Liver (tissue), 9 donors: ENCODE results near the gene FGF12. TPM values are rescaled to one million over a fixed set of nuclear protein-coding genes. Genes with fewer than 3 reads are reported as not detected.

Source experiments
- DNase-seq: peaks from one replicate; pipeline ENCODE4 v3.0.0-alpha.2; 2017; ENCODE audit warnings: low spot score
- H3K27ac ChIP-seq, 2 donors: one replicate each; pipeline ENCODE4 v1.7.0; 2013; ENCODE audit warnings: inconsistent platforms in 2 of 2, low read length in 2 of 2, control low read depth in 1 of 2, low read depth in 1 of 2, mild to moderate bottlenecking in 1 of 2
- H3K27me3 ChIP-seq, 4 donors: one replicate each; pipeline versions ENCODE4 v1.6.1 to v1.7.0; 2013; ENCODE audit warnings: low read length in 3 of 4, inconsistent platforms in 1 of 4, mild to moderate bottlenecking in 1 of 4, moderate library complexity in 1 of 4; ENCODE audit not compliant: control insufficient read depth in 4 of 4, insufficient read depth in 4 of 4
- H3K36me3 ChIP-seq, 4 donors: one replicate each; pipeline versions ENCODE4 v1.6.1 to v1.7.0; 2013; ENCODE audit warnings: low read length in 3 of 4, mild to moderate bottlenecking in 3 of 4, low read depth in 1 of 4, moderate library complexity in 1 of 4; ENCODE audit not compliant: control insufficient read depth in 4 of 4, insufficient read depth in 3 of 4
- H3K4me1 ChIP-seq, 4 donors: one replicate each; pipeline versions ENCODE4 v1.6.1 to v1.7.0; 2013; ENCODE audit warnings: low read length in 3 of 4, mild to moderate bottlenecking in 3 of 4, moderate library complexity in 1 of 4; ENCODE audit not compliant: control insufficient read depth in 4 of 4, insufficient read depth in 4 of 4
- H3K4me3 ChIP-seq, 3 donors: one replicate each; pipeline versions ENCODE4 v1.6.1 to v1.7.0; 2013; ENCODE audit warnings: low read length in 3 of 3, control low read depth in 1 of 3, low read depth in 1 of 3, mild to moderate bottlenecking in 1 of 3
- H3K9ac ChIP-seq, 2 donors: one replicate each; pipeline ENCODE4 v1.7.0; 2013; ENCODE audit warnings: low read length in 2 of 2, mild to moderate bottlenecking in 2 of 2, moderate library complexity in 2 of 2, control low read depth in 1 of 2, low read depth in 1 of 2
- H3K9me3 ChIP-seq, 4 donors: one replicate each; pipeline versions ENCODE4 v1.6.1 to v1.7.0; 2013; ENCODE audit warnings: low read length in 3 of 4; ENCODE audit not compliant: control insufficient read depth in 4 of 4
- ATF3 ChIP-seq: IDR thresholded peaks from 2 replicates; pipeline ENCODE4 v1.6.1; 2016; ENCODE audit warnings: antibody characterized with exemption
- CTCF ChIP-seq: fragments of 150-350 bp; IDR thresholded peaks from 2 replicates; pipeline ENCODE4 v1.5.1; 2017; ENCODE audit warnings: improper control_type of control experiment, low read depth, low read length; ENCODE audit not compliant: missing input control
- EGR1 ChIP-seq, 2 donors: IDR thresholded peaks; 2 replicates each; pipeline ENCODE4 v1.6.1; 2016 to 2018; ENCODE audit warnings: antibody characterized with exemption in 2 of 2, low read depth in 2 of 2
- FOXA1 ChIP-seq: IDR thresholded peaks from 2 replicates; pipeline ENCODE4 v1.6.1; 2016; ENCODE audit warnings: antibody characterized with exemption
- FOXA2 ChIP-seq: IDR thresholded peaks from 2 replicates; pipeline ENCODE4 v1.6.1; 2016; ENCODE audit warnings: antibody characterized with exemption
- GABPA ChIP-seq, 2 donors: IDR thresholded peaks in 1 of 2; conservative IDR thresholded peaks in 1 of 2; 2 replicates each; pipeline ENCODE4 v1.6.1; 2016; ENCODE audit warnings: antibody characterized with exemption in 2 of 2, mild to moderate bottlenecking in 1 of 2, moderate library complexity in 1 of 2
- HNF4A ChIP-seq, 2 donors: conservative IDR thresholded peaks; 2 replicates each; pipeline ENCODE4 v1.6.1; 2016; ENCODE audit warnings: antibody characterized with exemption in 2 of 2, mild to moderate bottlenecking in 2 of 2
- HNF4G ChIP-seq: IDR thresholded peaks from 2 replicates; pipeline ENCODE4 v1.6.1; 2016; ENCODE audit warnings: antibody characterized with exemption
- JUND ChIP-seq, 2 donors: IDR thresholded peaks; 2 replicates each; pipeline ENCODE4 v1.6.1; 2016; ENCODE audit warnings: antibody characterized with exemption in 2 of 2
- MAX ChIP-seq: IDR thresholded peaks from 2 replicates; pipeline ENCODE4 v1.6.1; 2016; ENCODE audit warnings: antibody characterized with exemption
- NR2F2 ChIP-seq: IDR thresholded peaks from 2 replicates; pipeline ENCODE4 v1.6.1; 2016; ENCODE audit warnings: antibody characterized with exemption
- RAD21 ChIP-seq, 2 donors: IDR thresholded peaks; 2 replicates each; pipeline ENCODE4 v1.6.1; 2016; ENCODE audit warnings: antibody characterized with exemption in 2 of 2, mild to moderate bottlenecking in 2 of 2
- RXRA ChIP-seq, 2 donors: IDR thresholded peaks; 2 replicates each; pipeline ENCODE4 v1.6.1; 2017 to 2018; ENCODE audit warnings: antibody characterized with exemption in 2 of 2, mild to moderate bottlenecking in 1 of 2
- SP1 ChIP-seq: IDR thresholded peaks from 2 replicates; pipeline ENCODE4 v1.6.1; 2018; ENCODE audit warnings: antibody characterized with exemption, mild to moderate bottlenecking
- TAF1 ChIP-seq: conservative IDR thresholded peaks from 2 replicates; pipeline ENCODE4 v1.6.1; 2016; ENCODE audit warnings: antibody characterized with exemption, mild to moderate bottlenecking
- YY1 ChIP-seq: IDR thresholded peaks from 2 replicates; pipeline ENCODE4 v1.6.1; 2016; ENCODE audit warnings: antibody characterized with exemption, mild to moderate bottlenecking
- ZBTB33 ChIP-seq: IDR thresholded peaks from 2 replicates; pipeline ENCODE4 v1.6.1; 2016; ENCODE audit warnings: antibody characterized with exemption
- WGBS: extraction: QIAGEN DNeasy Blood & Tissue Kit; methylation state at CpG from one replicate; pipeline ENCODE4 v1.1.7; 2013; 5-methylcytosine and 5-hydroxymethylcytosine counted together
- polyA plus RNA-seq, 2 donors: library from polyadenylated mRNA; stranded (reverse) in 1 of 2; unstranded in 1 of 2; fragments of 200-250 nt in 1 of 2; fragments of >200 nt in 1 of 2; fragmentation: Nextera tagmentation in 1 of 2; extraction: Ambion mirVana in 1 of 2; gene quantifications; one replicate each; pipeline versions ENCODE4 v1.2.1 to v1.2.3, GENCODE V29; 2013 to 2015
- total RNA-seq, 2 donors: library from RNA; depleted of rRNA; stranded (reverse); fragments of >200 nt; gene quantifications; one replicate each; pipeline ENCODE4 v1.2.3, GENCODE V29; 2014
- donor health status: healthy.
- donor health status: healthy.
- donor health status: healthy.
- donor health status: healthy.
- donor health status: healthy.

Gene FGF12
- total and polyA plus RNA-seq, 4 donors = 0.11 to 0.59 (median 0.19) TPM

- TF ChIP-seq HNF4A (conservative IDR thresholded peaks at IDR 0.05) (no peak), FOXA2 (no peak), SP1 (no peak), GABPA (IDR thresholded peaks at IDR 0.05 in 1 of 2, conservative IDR thresholded peaks at IDR 0.05 in 1 of 2) (no peak), MAX (no peak), RAD21 (IDR thresholded peaks at IDR 0.05) (no peak), FOXA1 (no peak)
- Histone ChIP-seq H3K4me3 (no peak overlapping the region), H3K27me3 (peaks cover 0 to 3% (median 0%) of the 10 kb centered on the region in 4 donors), H3K27ac (no peak overlapping the region), H3K36me3 (no peaks in the 10 kb centered on the region), H3K9me3 (no peaks in the 10 kb centered on the region), H3K4me1 (no peaks in the 10 kb centered on the region), H3K9ac (no peak overlapping the region)
- DNase-seq = no peak
- WGBS = 67% methylated on average over 4 of the region's 4 CpGs
These were observed 354.7 kb downstream of the FGF12 start for GRCh38 chr3:192372616-192373015.

GRCh38 chr3:192371870-192372400 lies 355.4 kb downstream of the FGF12 start:
- Histone ChIP-seq H3K27ac (no peak overlapping the region), H3K9me3 (no peaks in the 10 kb centered on the region), H3K9ac (no peak overlapping the region), H3K4me1 (no peaks in the 10 kb centered on the region), H3K36me3 (no peaks in the 10 kb centered on the region), H3K4me3 (no peak overlapping the region), H3K27me3 (peaks cover 0 to 3% (median 0%) of the 10 kb centered on the region in 4 donors)
- no peak for DNase-seq
- WGBS = 40% methylated on average over 2 of the region's 2 CpGs
- TF ChIP-seq HNF4G (no peak), EGR1 (IDR thresholded peaks at IDR 0.05; ENCODE audit: low read depth in 2 of 2) (no peak), RAD21 (IDR thresholded peaks at IDR 0.05) (no peak), YY1 (no peak), SP1 (no peak), MAX (no peak), NR2F2 (no peak), HNF4A (conservative IDR thresholded peaks at IDR 0.05) (no peak), FOXA1 (no peak), FOXA2 (no peak), ATF3 (no peak), CTCF (no peak), RXRA (IDR thresholded peaks at IDR 0.05) (no peak), TAF1 (no peak), ZBTB33 (no peak), JUND (IDR thresholded peaks at IDR 0.05) (no peak)
